GM04504 (cell line): Measurements from ENCODE around the gene ZIC4.

ENCODE experiments used
- DNase-seq: peaks from one replicate; pipeline ENCODE4 v3.0.0-alpha.2; 2012; ENCODE audit warnings: low read depth

The ZIC4 gene

DNA sequence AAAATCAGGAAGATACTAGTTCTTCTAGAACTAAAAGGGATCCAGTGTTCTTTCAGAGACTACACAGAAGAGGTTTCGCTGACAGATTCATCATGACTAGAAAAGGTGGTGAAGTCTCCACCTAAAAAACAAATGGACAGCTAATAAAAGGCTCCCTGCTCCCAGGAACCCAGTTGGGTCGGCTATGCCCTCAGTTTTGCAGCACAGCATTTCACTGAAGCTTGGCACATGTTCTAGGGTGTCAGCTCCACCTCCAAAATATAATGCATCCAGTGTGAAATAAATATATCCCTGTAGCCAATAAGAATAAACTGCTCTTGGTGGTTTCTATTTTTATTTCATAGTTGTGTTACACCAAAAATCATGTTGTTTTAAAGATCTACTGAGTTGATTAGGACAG, 55.0 kb downstream of the ZIC4 start:
- DNase-seq: no peak

DNA sequence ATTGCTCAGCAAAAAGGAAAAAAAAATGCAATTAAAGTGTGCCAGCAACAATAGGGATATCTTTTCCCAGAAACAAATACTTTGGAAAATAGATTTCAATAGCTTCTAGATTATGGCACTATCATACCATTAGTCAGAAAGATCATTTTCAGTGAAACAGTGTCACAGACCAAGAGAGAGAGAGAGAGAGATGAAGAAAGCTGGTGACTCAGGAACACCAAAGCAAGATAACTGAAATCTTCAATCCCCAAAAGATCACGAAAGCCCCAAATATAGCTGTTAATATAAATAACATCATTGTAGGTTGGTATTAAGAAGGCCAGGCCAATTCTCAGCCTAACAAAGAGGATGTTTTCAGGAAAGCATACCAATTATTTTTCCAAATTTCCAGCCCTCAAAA, 57.4 kb downstream of the ZIC4 start:
- DNase-seq: no peak

DNA sequence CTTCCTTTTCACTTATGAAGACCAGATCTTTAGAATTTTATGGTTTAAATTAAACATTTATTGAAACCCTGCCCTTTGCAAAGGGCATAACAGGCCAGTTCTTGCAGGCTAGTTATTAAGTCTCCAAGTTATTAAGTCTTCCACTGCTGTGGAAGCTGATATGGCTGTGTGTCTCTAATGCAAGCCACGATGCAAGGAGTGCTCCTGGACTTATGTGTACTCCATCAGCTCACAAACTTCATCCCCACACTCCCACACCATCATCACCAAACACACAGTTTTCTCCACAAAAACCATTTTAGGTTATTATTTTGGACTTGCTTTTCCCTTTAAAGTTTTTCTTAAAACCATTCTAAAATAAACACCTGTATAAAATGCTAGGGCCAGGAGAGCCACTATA, 62.4 kb downstream of the ZIC4 start:
- no peak for DNase-seq

DNA sequence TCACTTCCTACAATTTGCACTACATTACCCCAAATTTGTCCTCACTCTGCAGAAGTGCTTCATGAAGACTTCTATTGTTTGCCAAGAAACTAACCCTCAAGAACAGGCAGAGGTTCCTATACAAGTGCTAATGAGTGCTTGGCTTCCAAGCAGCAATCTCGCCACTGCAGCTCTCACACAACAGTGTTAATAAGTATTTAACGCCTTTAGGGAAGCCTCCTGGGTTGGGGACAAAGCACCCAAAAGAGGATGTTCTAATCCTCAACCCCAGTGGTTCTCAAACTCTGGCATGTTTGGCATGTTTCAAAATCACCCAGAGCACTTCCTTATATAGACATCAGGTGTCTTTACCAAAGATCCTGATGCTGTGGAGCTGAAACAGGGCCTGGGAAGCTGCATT, 64.6 kb downstream of the ZIC4 start:
- no peak for DNase-seq

DNA sequence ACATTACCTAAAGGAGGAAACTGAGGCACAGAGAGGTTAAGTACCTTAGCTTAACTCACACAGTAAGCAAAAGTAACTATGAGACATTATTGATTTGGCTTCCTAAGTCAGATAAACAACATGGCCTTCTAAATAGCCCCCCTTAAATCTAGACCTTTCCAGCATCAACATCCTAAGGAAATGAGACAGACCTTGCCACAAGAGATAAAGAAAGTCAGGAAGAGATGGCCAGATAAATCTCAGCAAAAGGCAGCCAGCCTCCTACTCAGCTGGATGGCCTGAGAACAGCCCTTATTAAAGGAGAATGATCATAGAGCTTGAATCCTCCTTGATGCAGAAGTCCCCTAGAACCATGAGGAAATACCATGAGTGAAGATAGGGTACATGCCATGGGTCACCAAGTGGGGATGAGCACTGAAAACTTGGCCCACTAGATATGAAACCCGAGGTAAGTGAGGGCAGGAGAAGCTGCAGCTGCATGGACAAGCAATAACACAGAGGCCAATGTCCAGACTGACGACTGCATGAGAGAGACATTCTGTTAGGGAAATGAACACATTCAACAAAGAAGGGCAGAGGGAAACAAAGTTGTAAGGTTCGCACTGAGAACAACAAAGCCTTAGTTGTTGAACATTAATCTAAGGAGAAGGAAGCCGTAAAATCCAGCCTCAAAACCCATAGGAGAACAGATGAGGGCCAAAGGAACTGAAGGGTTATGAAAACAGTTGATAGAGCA, 69.6 kb downstream of the ZIC4 start:
- DNase-seq: no peak
